Medulla oblongata (tissue), 1 donor: ENCODE measurements around the gene MRC1.

Experiments
- DNase-seq: peaks from one replicate; pipeline ENCODE4 v3.0.0-alpha.2; 2015; ENCODE audit errors: extremely low spot score

MRC1 gene

GRCh38 chr10:17795813-17796594 lies 13.1 kb upstream of the MRC1 start:
- no peak for DNase-seq

- no peak for DNase-seq
Observed at GRCh38 chr10:17801507-17801906, 7.6 kb upstream of the MRC1 start.

- no peak for DNase-seq
Observed at GRCh38 chr10:17802350-17802749, 6.8 kb upstream of the MRC1 start.

DNA sequence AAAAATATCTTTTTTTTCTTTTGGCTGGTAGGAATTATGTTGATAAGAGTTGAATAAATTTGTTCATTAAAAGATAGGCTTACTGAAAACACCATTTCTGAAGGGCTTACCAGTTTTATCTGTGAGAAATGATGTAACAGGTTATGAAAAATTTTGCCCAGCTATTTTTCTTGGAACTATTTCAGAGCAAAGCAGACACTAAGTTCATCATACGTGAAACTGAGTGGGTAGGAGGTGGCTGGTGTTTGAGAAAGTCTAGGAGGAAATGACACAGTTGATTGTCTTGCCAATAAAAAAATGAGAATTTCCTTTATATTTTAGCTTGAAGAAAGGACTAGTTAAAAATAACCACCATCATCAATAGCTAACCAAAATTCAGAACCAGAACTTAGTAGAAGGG lies 6.2 kb upstream of the MRC1 start:
- no peak for DNase-seq

DNA sequence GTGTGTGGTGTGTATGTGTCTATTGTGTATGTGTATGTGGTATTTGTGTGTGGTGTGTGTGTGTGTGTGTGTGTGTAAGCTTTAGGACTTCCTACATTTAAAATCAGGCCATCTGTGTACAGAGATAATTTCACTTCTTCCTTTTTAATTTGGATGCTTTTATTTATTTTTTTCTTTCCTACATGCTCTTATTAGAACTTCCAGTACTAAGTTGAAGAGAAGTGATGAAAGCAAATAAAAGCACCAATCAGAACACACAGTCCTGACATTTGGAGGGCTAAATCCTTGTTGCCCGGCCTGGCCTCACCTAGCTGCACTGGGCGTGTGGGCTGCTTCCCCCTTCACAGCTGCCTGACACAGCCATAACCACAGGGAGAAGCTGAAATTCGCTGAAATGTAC lies 3.8 kb upstream of the MRC1 start:
- DNase-seq: no peak

GRCh38 chr10:17805921-17806577 lies 3.1 kb upstream of the MRC1 start:
- no peak for DNase-seq

- no peak for DNase-seq
Observed at GRCh38 chr10:17811146-17811865, 2.2 kb downstream of the MRC1 start.

DNA sequence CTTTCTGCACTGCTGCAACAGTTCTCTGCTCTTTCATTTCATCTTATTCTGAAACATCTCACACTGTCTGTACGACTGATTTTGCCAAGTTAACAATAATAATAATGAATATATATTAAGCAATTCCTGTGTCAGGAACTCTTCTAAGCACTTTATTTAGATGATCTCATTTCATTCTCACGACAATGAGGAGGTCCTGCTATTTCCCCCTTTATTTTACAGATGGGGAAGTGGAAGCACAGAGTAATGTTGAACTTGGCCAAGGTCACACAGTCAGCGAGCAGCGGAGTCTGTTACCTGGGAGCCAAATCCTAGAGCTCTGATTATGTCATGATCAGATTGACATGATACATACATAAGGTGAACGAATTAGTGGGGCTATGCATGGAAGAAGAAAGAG lies 5.8 kb downstream of the MRC1 start:
- no peak for DNase-seq

DNA sequence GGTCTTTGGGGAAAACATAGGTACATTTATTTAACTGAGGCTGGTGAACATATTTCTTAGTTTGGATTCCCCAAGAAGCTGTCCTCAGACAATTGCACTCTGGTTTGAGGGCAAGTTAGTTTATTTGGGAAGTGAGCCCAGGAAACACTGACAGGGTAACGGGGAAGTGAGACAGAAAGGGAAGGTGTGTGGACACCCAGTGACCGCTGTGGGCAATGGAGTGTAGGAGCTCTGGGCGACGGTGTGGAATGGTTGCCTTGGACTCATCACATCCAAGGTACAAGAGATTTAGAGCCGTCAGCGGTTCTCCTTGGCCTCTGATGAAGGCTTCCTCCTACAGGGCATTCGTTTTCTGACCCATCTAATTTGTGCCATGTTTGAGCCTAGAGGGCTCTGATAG lies 7.1 kb downstream of the MRC1 start:
- DNase-seq: peak; percentile 15

- no peak for DNase-seq
Observed at GRCh38 chr10:17817316-17817715, 8.2 kb downstream of the MRC1 start.

GRCh38 chr10:17817790-17818189 lies 8.6 kb downstream of the MRC1 start:
- DNase-seq: no peak

DNA sequence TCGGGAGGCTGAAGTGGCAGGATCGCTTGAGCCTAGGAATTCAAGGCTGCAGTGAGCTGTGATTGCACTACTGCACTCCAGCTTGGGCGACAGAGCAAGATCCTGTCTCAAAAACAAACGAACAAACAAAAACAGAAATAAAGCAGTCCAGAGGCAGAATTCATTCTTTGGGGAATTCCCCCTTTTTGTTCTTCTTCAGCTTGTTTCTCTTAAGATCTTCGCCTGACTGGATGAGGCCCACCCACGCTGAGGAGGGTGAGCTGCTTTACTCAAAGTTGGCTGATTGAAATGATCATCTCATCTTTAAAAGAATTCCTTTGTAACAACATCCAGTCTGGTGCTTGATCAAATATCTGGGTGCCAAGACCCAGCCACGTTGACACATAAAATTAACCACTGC lies 10.7 kb downstream of the MRC1 start:
- DNase-seq: no peak

DNA sequence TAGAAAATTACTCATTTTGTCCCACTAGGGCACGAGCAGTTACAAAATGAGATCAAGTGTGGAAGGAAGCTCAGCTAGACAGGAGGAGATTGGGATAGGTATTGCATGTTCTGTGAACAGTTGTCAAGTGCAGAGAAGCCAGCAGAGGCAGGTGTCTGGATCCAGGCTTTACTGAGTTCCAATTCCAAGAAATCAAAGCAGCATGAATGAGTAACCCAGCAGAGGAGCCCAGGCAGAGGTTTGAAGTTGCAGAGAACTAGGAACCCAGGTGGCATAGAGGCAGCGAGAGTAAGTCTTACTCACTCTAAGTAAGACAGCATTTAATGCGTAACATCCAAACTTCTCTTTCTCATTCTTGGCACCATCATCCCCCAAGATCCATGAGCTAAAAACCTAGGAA lies 11.8 kb downstream of the MRC1 start:
- no peak for DNase-seq

DNA sequence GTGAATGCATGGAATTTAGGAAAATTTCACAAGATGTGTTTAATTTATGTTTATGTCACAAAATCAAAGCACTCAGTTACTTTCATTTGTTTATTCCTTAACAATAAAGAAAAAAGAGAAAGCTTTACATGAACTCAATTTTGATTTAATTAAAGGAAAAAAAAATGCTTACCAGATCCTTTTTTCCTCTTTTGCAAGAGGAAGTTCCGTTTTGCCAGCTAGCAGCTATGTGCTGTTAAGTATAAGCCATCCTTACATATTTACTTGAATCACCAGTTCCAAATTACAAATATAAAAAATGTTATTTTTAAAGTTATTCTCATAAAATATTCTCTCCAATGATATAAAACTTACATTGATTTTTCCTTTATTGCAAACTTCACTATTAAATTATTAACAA lies 12.7 kb downstream of the MRC1 start:
- no peak for DNase-seq

- no peak for DNase-seq
Observed at GRCh38 chr10:17831341-17831740, 22.2 kb downstream of the MRC1 start.

- DNase-seq: no peak
Observed at GRCh38 chr10:17831896-17832295, 22.7 kb downstream of the MRC1 start.

DNA sequence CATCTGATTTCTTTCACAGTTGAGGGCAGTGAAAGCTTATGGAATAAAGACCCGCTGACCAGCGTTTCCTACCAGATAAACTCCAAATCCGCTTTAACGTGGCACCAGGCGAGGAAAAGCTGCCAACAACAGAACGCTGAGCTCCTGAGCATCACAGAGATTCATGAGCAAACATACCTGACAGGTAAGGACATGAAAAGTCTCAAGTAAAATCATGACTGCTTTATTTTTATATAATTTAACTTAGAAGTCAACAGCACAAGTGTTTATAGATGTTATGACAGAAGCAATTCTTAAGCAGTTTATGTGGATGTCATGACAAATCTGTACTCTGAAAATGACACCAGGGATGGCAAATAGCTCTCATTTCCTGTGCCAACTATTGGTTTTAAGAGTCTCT lies 24.5 kb downstream of the MRC1 start:
- DNase-seq: no peak

DNA sequence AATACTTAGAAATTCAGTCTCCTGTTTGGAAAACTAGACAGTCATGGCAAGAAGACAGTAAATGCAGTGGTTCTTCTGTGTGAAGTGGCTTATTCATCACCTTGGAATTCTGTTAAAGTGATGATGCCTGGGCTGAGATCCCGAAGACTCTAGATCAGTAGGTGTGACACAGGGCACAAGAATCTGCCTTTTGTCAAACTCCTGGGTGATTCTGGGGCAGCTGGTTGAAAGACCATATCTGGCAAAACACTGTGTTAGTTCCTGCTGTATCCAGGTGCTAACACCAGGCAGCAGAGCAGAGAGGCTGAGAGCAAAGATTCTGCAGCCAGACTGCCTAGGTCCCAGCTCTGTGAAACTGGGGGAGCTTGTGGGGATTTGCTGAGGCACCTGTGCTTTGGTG lies 26.5 kb downstream of the MRC1 start:
- DNase-seq: no peak

DNA sequence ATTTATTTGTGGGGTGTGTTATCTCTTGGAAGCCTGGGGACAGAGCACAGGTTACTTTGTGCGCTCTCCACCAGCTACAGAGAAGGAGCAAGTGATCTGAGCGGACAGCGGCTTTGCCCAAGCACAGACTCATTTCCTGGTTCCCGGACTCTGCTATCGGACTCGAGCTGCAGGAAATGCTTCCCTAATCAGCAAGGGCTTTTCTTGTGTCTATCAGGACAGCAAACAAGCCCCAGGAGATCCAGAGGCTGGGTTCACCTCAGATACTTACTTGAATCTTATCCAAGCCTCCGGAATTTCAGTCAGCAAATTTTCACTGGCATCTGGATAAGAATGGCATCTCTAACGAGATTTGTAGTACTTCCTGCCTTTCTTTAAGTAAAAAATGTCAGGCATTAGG lies 27.8 kb downstream of the MRC1 start:
- DNase-seq: no peak

GRCh38 chr10:17838080-17838648 lies 29.0 kb downstream of the MRC1 start:
- peak; percentile 62 for DNase-seq

DNA sequence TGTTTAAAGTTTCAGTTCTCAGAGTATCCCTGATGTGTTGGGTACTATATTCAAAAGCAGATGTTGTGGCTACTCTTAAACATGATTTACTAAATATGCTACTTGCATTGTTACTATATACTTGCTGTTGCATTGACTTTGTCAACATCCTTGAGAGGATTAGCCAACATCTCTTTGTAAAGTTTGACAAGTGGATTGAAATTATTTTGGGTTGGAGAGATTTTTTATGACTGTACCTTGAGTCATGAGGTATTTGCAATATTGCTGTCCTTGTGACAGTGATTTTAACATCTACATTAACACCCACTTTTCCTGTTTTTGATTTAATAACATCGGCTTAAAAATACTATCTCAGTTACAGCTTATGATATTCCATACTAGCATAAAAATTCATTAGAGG lies 31.9 kb downstream of the MRC1 start:
- no peak for DNase-seq

DNA sequence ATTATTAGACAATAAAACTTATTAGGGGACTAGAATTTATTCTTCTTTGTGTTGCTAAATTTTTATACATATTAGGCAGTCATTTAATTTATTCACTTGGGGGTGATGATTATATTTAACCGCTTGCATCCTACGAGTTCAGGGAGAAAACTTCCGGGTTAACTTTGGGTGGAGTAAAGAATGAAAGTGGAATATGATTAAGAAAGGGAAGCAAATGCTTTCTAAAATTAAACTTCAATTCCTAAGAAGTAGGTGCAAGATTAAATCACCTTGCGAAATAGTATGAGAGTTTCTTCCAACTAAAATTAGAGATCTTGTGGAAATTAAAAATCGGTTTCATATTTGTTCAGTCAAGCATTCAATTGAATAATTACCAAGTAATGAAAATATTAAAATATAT lies 33.5 kb downstream of the MRC1 start:
- no peak for DNase-seq
